ENCODE measurements around the gene PATJ.

Gene PATJ

DNA sequence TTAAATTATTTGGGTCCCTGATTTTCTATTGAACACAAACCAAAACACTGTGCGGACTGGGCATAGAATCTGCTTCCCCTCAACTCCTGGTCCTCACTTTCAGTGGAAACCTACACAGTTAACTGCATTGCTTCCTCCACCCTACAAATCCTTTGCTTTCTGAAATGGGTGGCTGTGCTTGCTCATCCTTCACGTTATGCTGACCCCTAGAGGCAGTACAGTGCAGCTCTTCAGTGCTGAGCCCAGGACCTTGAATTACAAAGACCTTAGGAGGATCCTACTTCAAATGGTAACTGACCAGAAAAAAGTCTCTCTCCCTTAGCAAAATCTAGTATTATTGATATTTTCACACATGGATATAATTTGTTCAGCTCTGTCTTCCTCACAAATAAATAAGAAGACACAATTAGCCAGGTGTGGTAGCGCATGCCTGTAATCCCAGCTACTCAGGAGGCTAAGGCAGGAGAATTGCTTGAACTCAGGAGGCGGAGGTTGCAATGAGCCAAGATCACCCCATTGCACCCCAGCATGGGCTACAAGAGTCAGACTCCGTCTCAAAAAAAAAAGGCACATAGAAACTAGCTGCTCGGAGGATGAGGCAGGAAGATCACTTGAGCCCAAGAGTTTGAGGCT, 388.9 kb downstream of the PATJ start:
- Histone ChIP-seq H3K9ac (ENCODE audit: low read length) (no peak overlapping the region), H3K9me3 (ENCODE audit: insufficient read depth, low read length) (no peaks in the 10 kb centered on the region), H3K27ac (ENCODE audit: low read depth, low read length) (no peak overlapping the region), H3F3A (ENCODE audit: insufficient read depth) (no peaks in the 10 kb centered on the region), H2AFZ (ENCODE audit: low read depth, low read length, severe bottlenecking) (no peak overlapping the region), H3K9me2 (replicated peaks; ENCODE audit: insufficient read depth, low read length) (no peaks in the 10 kb centered on the region), H3K27me3 (ENCODE audit: low read length) (no peaks in the 10 kb centered on the region), H3K4me3 (ENCODE audit: insufficient read depth, low read length, poor library complexity, severe bottlenecking) (no peak overlapping the region), H3K79me2 (ENCODE audit: insufficient read depth, low read length) (no peaks in the 10 kb centered on the region), H4K20me1 (ENCODE audit: low read depth, low read length) (no peaks in the 10 kb centered on the region), H3K36me3 (ENCODE audit: low read length) (no peaks in the 10 kb centered on the region), H3K4me2 (ENCODE audit: low read depth, low read length, poor library complexity, severe bottlenecking) (no peak overlapping the region)
- no peak for TF ChIP-seq EZH2phosphoT487 (conservative IDR thresholded peaks at IDR 0.05; ENCODE audit: low read length)
- TF ChIP-seq, protein P1, sequence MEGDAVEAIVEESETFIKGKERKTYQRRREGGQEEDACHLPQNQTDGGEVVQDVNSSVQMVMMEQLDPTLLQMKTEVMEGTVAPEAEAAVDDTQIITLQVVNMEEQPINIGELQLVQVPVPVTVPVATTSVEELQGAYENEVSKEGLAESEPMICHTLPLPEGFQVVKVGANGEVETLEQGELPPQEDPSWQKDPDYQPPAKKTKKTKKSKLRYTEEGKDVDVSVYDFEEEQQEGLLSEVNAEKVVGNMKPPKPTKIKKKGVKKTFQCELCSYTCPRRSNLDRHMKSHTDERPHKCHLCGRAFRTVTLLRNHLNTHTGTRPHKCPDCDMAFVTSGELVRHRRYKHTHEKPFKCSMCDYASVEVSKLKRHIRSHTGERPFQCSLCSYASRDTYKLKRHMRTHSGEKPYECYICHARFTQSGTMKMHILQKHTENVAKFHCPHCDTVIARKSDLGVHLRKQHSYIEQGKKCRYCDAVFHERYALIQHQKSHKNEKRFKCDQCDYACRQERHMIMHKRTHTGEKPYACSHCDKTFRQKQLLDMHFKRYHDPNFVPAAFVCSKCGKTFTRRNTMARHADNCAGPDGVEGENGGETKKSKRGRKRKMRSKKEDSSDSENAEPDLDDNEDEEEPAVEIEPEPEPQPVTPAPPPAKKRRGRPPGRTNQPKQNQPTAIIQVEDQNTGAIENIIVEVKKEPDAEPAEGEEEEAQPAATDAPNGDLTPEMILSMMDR (IDR thresholded peaks at IDR 0.05; ENCODE audit: insufficient read depth, low read length, poor library complexity, severe bottlenecking), result peak; percentile 96

DNA sequence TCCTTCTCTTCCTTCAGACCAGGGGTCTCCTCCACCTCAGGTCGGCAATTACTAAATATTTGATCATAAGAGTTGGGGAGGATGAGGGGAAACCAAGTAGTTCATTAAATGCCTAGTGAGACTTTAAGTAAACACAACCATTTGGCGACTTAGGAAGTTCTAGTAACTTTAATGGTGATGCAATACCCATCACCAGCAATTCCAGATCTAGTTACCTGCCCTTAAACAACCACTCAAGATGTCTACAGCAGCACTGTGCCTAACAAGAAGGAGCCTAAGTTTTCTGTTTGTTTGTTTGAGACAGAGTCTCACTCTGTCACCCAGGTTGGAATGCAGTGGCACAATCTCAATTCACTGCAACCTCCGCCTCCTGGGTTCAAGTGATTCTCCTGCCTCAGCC, 395.7 kb downstream of the PATJ start:
- TF ChIP-seq EZH2phosphoT487 (conservative IDR thresholded peaks at IDR 0.05; ENCODE audit: low read length), result no peak
- TF ChIP-seq, protein P1 (IDR thresholded peaks at IDR 0.05; ENCODE audit: insufficient read depth, low read length, poor library complexity, severe bottlenecking), result no peak
- Histone ChIP-seq H3K4me2 (ENCODE audit: low read depth, low read length, poor library complexity, severe bottlenecking) (no peak overlapping the region), H3K36me3 (ENCODE audit: low read length) (no peaks in the 10 kb centered on the region), H3K4me3 (ENCODE audit: insufficient read depth, low read length, poor library complexity, severe bottlenecking) (no peak overlapping the region), H3F3A (ENCODE audit: insufficient read depth) (no peaks in the 10 kb centered on the region), H4K20me1 (ENCODE audit: low read depth, low read length) (no peaks in the 10 kb centered on the region), H3K79me2 (ENCODE audit: insufficient read depth, low read length) (no peaks in the 10 kb centered on the region), H3K9me3 (ENCODE audit: insufficient read depth, low read length) (no peaks in the 10 kb centered on the region), H3K27me3 (ENCODE audit: low read length) (no peaks in the 10 kb centered on the region), H3K9me2 (replicated peaks; ENCODE audit: insufficient read depth, low read length) (no peaks in the 10 kb centered on the region), H3K9ac (ENCODE audit: low read length) (no peak overlapping the region), H3K27ac (ENCODE audit: low read depth, low read length) (no peak overlapping the region), H2AFZ (ENCODE audit: low read depth, low read length, severe bottlenecking) (no peak overlapping the region)

- H3K27me3 ChIP-seq (ENCODE audit: low read length), result no peaks in the 10 kb centered on the region
Measured at GRCh38 chr1:62139410-62139809, 397.1 kb downstream of the PATJ start.

More at GRCh38 chr1:62139410-62139809, 397.1 kb downstream of the PATJ start:
- Histone ChIP-seq H3K79me2 (ENCODE audit: insufficient read depth, low read length) (no peaks in the 10 kb centered on the region), H3K36me3 (ENCODE audit: low read length) (no peaks in the 10 kb centered on the region), H3K4me2 (ENCODE audit: low read depth, low read length, poor library complexity, severe bottlenecking) (no peak overlapping the region), H3K9me3 (ENCODE audit: insufficient read depth, low read length) (no peaks in the 10 kb centered on the region), H4K20me1 (ENCODE audit: low read depth, low read length) (no peaks in the 10 kb centered on the region), H3K4me3 (ENCODE audit: insufficient read depth, low read length, poor library complexity, severe bottlenecking) (no peak overlapping the region), H3F3A (ENCODE audit: insufficient read depth) (no peaks in the 10 kb centered on the region), H3K9me2 (replicated peaks; ENCODE audit: insufficient read depth, low read length) (no peaks in the 10 kb centered on the region), H3K9ac (ENCODE audit: low read length) (no peak overlapping the region), H2AFZ (ENCODE audit: low read depth, low read length, severe bottlenecking) (no peak overlapping the region), H3K27ac (ENCODE audit: low read depth, low read length) (no peak overlapping the region)
- TF ChIP-seq EZH2phosphoT487 (conservative IDR thresholded peaks at IDR 0.05; ENCODE audit: low read length), result no peak
- TF ChIP-seq, protein P1 (IDR thresholded peaks at IDR 0.05; ENCODE audit: insufficient read depth, low read length, poor library complexity, severe bottlenecking), result no peak

Data from SU-DHL-6 (cell line).